H1 (cell line): ENCODE measurements around the gene CBLC.

Source experiments
- ASH2L ChIP-seq: fragments of 200-600, 300-600 bp; sonication (generic); IDR thresholded peaks from one replicate; pipeline ENCODE4 v1.7.1; 2017; ENCODE audit warnings: low read length
- CHD1 ChIP-seq: IDR thresholded peaks from 2 replicates; pipeline ENCODE4 v1.6.1; 2012; ENCODE audit warnings: low read depth, low read length, improper control_type of control experiment
- E2F6 ChIP-seq: IDR thresholded peaks from 2 replicates; pipeline ENCODE4 v1.6.1; 2012; ENCODE audit warnings: inconsistent platforms
- EP300 ChIP-seq, 2 experiments: IDR thresholded peaks; 1 replicate in 1 of 2; 2 replicates in 1 of 2; pipeline ENCODE4 v1.6.1; 2011 to 2012; ENCODE audit warnings: low read depth in 2 of 2, low read length in 2 of 2, mild to moderate bottlenecking in 2 of 2, borderline replicate concordance in 1 of 2, inconsistent platforms in 1 of 2, moderate library complexity in 1 of 2
- JUND ChIP-seq: IDR thresholded peaks from 2 replicates; pipeline ENCODE4 v1.6.1; 2011; ENCODE audit warnings: mild to moderate bottlenecking, improper control_type of control experiment, low read length
- MAX ChIP-seq: IDR thresholded peaks from 2 replicates; pipeline ENCODE4 v1.6.1; 2012; ENCODE audit warnings: inconsistent platforms
- POLR2A ChIP-seq, 2 experiments: IDR thresholded peaks; 1 replicate in 1 of 2; 2 replicates in 1 of 2; pipeline ENCODE4 v1.6.1; 2011; ENCODE audit warnings: low read depth in 2 of 2, low read length in 2 of 2, mild to moderate bottlenecking in 2 of 2; ENCODE audit errors: control extremely low read depth in 1 of 2
- POLR2AphosphoS5 ChIP-seq: IDR thresholded peaks from 2 replicates; pipeline ENCODE4 v1.6.1; 2011; ENCODE audit warnings: low read depth, low read length
- RXRA ChIP-seq: IDR thresholded peaks from 2 replicates; pipeline ENCODE4 v1.6.1; 2011; ENCODE audit warnings: low read depth, mild to moderate bottlenecking, low read length, moderate library complexity; ENCODE audit not compliant: insufficient read depth
- SIN3A ChIP-seq, 2 experiments: IDR thresholded peaks in 1 of 2; conservative IDR thresholded peaks in 1 of 2; 2 replicates each; pipeline ENCODE4 v1.6.1; 2011 to 2012; ENCODE audit warnings: low read length in 2 of 2, improper control_type of control experiment in 1 of 2, low read depth in 1 of 2, mild to moderate bottlenecking in 1 of 2
- TBP ChIP-seq: IDR thresholded peaks from 2 replicates; pipeline ENCODE4 v1.6.1; 2011; ENCODE audit warnings: low read depth, low read length, improper control_type of control experiment
- TF ChIP-seq, protein P1 (sequence below), 3 experiments: IDR thresholded peaks; 1 replicate in 2 of 3; 2 replicates in 1 of 3; pipeline versions ENCODE4 v1.5.1 to v1.6.1; 2011; ENCODE audit warnings: low read length in 3 of 3, mild to moderate bottlenecking in 3 of 3, inconsistent platforms in 2 of 3, low read depth in 1 of 3, moderate library complexity in 1 of 3; ENCODE audit not compliant: insufficient read depth in 1 of 3; ENCODE audit errors: control extremely low read depth in 1 of 3
- TF ChIP-seq, protein P2 (sequence below): IDR thresholded peaks from 2 replicates; pipeline ENCODE4 v1.6.1; 2011; ENCODE audit warnings: low read length, improper control_type of control experiment

DNA sequence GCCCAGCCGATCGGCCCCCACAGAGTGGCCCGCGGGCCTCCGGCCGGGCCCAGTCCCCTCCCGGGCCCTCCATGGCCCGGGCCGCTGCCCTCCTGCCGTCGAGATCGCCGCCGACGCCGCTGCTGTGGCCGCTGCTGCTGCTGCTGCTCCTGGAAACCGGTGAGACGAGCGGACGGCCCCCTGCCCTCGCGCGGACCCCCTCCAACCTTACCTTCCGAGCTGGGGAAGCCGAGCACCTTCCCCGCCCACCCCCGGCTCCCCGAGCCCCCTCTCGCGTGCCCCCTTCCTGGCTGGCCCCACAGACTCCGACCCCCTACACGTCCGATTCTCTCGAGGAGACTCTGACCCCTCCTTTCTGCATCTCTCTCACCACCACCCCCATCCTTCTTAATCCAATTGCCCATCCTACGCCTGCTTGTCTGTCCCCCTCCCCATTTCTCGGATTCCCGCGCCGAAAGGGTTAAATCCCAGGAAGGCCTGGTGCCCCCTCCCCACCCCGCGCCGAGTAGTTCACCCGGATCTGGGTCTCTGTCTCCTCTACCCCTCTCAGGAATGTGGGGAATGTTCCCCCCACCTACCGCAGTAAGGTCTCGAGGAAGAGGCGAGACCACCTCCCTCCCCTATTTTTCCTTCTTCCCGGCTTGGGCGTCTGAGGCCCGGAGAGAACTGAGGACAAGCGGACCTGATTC is 68.9 kb downstream of the CBLC start:
- TF ChIP-seq, protein P1, sequence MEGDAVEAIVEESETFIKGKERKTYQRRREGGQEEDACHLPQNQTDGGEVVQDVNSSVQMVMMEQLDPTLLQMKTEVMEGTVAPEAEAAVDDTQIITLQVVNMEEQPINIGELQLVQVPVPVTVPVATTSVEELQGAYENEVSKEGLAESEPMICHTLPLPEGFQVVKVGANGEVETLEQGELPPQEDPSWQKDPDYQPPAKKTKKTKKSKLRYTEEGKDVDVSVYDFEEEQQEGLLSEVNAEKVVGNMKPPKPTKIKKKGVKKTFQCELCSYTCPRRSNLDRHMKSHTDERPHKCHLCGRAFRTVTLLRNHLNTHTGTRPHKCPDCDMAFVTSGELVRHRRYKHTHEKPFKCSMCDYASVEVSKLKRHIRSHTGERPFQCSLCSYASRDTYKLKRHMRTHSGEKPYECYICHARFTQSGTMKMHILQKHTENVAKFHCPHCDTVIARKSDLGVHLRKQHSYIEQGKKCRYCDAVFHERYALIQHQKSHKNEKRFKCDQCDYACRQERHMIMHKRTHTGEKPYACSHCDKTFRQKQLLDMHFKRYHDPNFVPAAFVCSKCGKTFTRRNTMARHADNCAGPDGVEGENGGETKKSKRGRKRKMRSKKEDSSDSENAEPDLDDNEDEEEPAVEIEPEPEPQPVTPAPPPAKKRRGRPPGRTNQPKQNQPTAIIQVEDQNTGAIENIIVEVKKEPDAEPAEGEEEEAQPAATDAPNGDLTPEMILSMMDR (IDR thresholded peaks at IDR 0.05; ENCODE audit: control extremely low read depth in 1 of 3, insufficient read depth in 1 of 3, low read depth in 1 of 3, low read length in 3 of 3): no peak
- TF ChIP-seq TBP (peak; percentile 45; the same call in 1 of the 2 replicates), MAX (0 out of 2 replicates have a peak, but pooled peaks have one; percentile 19), SIN3A (conservative IDR thresholded peaks at IDR 0.05 in 1 of 2, IDR thresholded peaks at IDR 0.05 in 1 of 2; ENCODE audit: low read depth in 1 of 2, low read length in 2 of 2) (peak; percentile 77 to 79; a peak in 2 of 4 replicates), CHD1 (no peak), RXRA (no peak), JUND (no peak; the same call in 1 of the 2 replicates), EP300 (IDR thresholded peaks at IDR 0.05; ENCODE audit: borderline replicate concordance in 1 of 2, low read depth in 2 of 2, low read length in 2 of 2) (peak in 1 of 2 experiments; percentile 42; a peak in 1 of 3 replicates), POLR2AphosphoS5 (peak; percentile 56; the same call in 1 of the 2 replicates), POLR2A (IDR thresholded peaks at IDR 0.05; ENCODE audit: control extremely low read depth in 1 of 2, low read depth in 2 of 2, low read length in 2 of 2) (peak; percentile 62 to 65; a peak in 2 of 3 replicates), E2F6 (no peak), ASH2L (no peak)
- TF ChIP-seq, protein P2, sequence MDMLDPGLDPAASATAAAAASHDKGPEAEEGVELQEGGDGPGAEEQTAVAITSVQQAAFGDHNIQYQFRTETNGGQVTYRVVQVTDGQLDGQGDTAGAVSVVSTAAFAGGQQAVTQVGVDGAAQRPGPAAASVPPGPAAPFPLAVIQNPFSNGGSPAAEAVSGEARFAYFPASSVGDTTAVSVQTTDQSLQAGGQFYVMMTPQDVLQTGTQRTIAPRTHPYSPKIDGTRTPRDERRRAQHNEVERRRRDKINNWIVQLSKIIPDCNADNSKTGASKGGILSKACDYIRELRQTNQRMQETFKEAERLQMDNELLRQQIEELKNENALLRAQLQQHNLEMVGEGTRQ: no peak
